NT2/D1 (cell line): ENCODE results near the gene RGS14.

Experiments
- YY1 ChIP-seq: IDR thresholded peaks from 2 replicates; pipeline ENCODE4 v1.6.1; 2011; ENCODE audit not compliant: insufficient read length, insufficient read depth
- ZNF274 ChIP-seq: IDR thresholded peaks from 2 replicates; pipeline ENCODE4 v1.6.1; 2011; ENCODE audit warnings: mild to moderate bottlenecking, low read depth, low read length

DNA sequence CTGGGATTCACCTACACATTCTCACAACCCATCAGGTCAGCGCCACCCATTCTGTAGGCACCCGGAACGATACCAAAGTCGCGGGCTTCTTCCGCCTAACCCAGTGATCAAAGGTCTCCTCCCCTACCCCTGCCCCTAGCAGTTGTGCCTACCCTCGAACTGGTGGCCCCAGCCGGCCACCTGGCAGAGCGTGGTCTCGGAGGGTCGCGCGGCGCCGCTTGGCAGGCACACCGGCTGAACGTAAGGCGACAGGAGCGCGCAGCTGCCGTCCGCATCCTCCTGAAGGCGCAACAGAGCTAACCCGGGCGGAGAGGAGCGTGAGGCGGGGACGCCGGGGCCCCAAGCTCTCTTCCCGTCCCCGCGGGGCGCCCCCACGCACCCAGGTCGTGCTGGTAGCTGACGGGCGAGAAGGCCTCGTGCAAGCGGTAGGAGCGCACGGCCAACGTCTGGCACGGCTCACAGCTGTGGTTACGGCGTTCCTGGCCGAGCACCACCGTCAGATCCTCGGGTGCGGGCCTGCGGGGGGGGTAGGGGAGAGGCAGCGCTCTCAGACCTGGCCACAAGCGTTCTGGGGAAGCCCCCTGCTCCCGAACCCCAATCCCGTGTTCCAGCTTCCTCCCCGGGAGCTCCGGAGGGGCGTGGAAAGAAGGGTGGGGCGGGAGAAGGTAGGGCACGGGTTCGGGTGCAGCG, 45.5 kb downstream of the RGS14 start:
- TF ChIP-seq ZNF274 = no peak
- no peak for TF ChIP-seq YY1
